NCI-H2196 treated with DMSO at 0.1 percent for 48 hours (cell line): ENCODE data around the gene ZNF638.

Experiments used
- DNase-seq: peaks from one replicate; lab custom pipeline; 2025; ENCODE audit not compliant: unreplicated experiment; lab: John Stamatoyannopoulos, UW

ZNF638 gene

DNA sequence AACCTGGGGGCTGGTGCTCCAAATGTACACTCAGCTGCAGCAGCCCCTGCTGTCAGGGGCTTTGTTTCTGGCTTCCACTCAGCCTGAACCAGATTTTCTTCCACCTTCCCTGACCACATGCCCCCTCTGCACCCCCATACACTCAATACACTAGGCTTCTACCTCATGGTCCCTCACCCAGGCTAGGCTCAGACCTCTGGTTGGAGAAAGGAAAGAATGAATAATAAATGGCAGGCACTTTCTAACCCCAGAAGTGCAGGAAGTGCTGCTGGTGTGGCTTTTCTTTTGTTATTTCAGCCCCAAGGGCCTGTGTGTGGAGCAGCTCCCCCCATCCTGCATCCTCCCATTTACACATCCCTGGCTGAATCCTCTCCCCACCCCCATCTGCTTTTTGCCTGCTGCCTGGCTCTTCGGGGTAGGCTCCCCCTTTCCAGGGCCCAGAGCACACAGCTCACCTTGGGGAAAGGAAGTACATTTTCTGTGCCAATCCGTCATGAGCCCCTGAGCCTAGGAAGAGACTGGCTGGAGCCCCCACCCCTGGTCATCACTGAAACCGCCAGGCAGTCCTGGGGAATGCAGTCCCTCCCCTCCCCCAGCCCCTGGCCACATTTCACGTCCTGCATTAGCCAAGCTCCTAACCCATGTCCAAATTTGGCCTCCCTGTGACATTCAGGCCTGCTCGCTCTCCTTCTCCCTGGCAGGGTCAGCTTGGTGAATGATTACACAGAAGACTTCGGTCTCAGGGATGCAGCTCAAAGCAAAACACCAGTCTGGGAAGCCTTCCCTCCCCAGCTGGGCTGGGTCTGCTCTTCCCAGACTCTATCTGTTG, 124.4 kb downstream of the ZNF638 start:
- no peak for DNase-seq

DNA sequence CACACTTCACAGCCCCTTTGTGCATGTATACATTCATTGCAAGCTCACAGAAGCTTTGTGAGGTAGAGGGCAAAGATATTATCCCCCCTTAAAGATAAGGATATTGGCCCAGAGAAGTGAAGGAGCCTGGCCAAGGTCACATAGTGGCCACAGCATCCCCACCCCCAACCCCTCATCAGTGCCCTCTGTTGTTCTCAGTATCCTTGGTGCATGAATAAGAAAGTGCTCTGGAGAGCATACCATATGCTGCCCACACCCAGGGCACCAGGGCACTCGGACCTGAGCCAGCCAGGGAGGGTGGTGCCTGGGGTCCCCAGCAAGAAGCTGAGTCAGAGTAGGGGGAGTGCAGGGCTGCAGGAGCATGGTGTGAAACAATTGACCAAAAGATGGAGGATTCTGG, 125.0 kb downstream of the ZNF638 start:
- DNase-seq = no peak

GRCh38 chr2:71457123-71457915, 125.7 kb downstream of the ZNF638 start:
- DNase-seq = no peak

DNA sequence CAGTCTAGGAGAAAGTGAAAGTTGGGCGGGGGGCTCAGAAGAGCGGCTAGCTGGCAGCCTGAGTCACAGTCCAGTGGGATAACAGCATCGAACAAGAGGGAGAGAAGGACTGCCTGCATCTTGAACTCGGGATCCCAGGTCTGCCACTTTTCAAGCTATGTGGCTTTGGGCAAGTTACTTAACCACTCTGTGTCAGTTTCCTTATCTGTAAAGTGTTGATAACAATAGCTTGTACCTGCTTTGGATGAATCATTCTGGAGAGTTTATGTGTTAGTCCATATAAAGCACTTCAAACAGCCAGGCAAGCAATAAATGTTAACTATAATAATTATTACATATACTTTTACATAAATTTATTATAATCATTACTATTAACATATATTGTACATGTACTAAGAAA, 126.3 kb downstream of the ZNF638 start:
- DNase-seq = no peak

DNA sequence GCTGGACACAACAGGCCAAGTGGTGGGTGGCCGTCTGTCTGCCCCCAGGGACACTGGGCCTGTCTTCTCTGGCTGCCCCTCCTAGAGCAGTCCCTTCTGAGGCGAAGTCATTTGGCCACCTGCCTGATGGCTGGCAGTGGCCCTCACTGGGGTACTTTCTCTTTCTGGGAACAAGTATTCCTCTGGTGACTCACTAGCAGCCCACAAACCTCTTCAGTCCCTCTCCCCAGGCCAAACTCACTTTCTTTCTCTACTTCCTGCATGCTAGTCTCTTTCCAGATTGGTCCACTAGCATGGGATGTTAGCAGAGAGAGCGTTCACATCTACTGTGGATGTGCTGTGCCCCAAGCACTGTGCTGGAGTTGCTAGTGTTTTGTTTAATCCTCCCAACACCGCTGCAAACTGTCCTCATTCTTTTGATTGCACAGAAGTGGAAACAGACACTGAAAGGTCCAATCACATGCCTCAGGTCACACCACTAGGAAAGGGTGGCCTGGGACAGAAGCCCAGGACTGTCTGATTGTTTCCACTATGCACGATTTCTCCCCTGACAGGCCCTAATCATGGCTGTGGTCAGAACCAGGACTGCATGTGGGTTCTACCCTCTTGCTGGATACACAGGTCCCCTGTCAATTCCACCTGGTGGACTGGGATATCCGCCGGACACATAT, 127.0 kb downstream of the ZNF638 start:
- no peak for DNase-seq

DNA sequence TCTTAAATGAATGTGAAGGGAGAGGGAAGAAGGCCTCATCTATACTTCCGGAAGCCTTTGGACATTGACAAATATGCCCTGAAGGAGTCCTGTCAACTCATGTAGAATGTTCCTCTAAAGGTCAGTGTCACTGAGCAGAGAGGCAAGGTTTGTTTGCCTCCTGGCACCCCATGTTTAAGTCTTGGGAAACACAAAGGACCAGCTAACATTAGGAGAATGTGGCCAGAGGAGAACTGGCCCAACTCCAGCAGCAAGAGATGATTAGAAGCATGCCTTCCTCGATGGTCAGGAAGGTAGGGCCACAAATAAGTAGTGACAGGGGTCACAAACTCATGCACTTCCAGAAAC, 127.5 kb downstream of the ZNF638 start:
- DNase-seq = no peak

GRCh38 chr2:71460056-71460455, 128.5 kb downstream of the ZNF638 start:
- DNase-seq = no peak

DNA sequence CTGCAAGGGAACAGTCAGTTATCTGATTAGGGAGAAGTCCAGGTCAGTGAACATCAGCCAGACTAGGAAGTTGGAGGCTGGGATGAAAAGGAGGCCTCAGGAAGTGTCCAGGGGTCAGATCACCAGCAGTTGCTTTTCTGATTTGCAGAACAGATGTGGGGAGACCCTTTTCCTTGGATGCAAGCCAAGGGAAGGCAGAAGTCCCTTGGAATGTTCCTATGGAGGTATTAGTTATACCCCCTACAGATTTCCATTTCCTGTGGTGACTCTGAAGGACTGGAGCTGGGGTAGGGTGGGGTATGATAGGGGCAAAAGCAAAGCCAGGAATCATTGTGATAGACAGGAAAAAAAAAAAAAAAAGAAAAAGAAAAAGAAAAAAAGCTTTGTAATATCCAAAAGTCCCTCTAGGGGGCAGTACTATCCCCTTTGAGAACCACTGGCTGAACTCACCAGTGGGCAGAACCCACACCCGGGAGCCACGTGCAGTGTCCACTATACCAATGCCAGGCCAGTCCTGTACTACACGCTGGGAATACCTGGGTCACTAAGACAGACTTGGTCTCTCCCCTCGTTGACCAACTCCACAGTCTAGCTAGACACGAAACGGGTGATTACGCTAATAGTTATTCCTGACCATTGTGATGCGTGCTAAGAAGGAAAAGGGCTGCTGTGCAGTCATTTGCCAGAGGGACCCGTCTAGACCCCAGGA, 129.2 kb downstream of the ZNF638 start:
- no peak for DNase-seq

DNA sequence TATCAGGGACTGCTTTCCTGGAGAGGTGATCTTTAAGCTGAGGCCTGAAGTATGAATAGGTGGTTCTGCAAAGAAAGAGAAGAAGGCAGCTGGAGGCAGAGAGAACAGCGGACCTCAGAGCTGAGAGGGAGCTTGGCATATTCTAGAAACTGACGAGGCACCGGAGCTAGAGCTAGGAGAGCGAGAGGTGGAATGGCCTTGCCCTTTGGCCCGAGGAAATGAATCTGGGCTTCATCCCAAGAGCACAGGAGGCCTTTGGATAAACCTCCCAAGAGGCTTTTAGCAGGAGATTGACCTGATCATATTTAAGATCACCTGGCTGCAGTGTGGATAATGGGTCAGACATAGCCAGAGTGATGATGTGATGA, 129.7 kb downstream of the ZNF638 start:
- no peak for DNase-seq

GRCh38 chr2:71462056-71462605, 130.5 kb downstream of the ZNF638 start:
- no peak for DNase-seq

GRCh38 chr2:71462641-71463341, 131.2 kb downstream of the ZNF638 start:
- no peak for DNase-seq

- no peak for DNase-seq
Measured at GRCh38 chr2:71463342-71463654, 131.7 kb downstream of the ZNF638 start.

- DNase-seq = no peak
Measured at GRCh38 chr2:71464389-71464788, 132.8 kb downstream of the ZNF638 start.

GRCh38 chr2:71465356-71465755, 133.8 kb downstream of the ZNF638 start:
- DNase-seq = no peak

DNA sequence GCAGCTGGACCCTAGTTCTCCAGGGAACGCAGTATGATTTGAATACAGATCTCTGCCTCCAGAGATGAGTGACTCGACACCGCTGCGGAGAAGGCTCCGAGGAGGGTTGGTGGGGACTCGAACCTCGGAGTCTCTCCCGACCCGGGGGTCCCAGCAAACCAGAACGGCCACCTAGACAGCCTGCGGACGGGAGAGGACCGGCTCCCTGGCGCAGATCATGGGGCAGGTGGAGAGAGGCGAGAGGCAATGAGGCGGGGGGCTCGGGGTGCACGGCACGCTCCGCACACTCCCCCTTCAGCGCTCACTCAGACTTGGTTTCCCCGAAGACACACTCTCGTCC, 134.3 kb downstream of the ZNF638 start:
- no peak for DNase-seq

- DNase-seq = no peak
Measured at GRCh38 chr2:71466301-71467179, 135.0 kb downstream of the ZNF638 start.

DNA sequence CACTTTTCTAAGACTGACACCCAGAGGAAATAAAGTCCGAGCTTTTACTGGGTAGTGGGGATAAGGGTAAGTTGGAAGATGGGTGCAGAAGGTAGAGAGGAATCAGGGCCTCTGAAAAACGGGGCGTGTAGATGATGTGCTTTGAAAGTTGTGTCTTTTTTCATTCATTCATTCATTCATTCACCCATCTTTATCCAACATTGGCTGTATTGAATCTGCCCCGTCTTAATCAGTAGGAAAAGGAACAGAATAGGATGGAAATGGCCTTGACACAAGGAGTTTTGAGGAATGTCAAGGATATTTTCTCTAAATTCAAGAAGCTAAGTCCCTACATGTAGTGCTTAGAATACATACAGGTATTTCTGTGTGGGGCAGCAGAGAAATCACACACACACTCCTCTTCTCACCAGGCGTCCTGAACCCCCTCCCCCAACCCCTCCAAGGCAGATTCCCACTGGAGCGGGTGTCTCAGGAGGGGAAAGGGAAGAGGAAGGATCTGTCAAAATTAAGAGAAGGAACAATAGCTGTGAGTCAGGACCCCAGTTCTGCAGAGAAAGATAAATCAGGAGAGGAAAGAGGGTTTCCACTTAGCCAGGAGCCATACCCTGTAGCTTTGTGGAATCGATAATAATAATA, 135.7 kb downstream of the ZNF638 start:
- no peak for DNase-seq

- DNase-seq = no peak
Measured at GRCh38 chr2:71468279-71469015, 136.9 kb downstream of the ZNF638 start.
